NT2/D1 (cell line): ENCODE data around the gene GSTA5.
"Not testable (repeated sequence)": the region's sequence is repeated elsewhere in the genome, so short reads cannot be mapped to it uniquely, and the experiment has no call there.

Source experiments
- DNase-seq: peaks from one replicate; pipeline ENCODE4 v3.0.0-alpha.2; 2011; ENCODE audit warnings: low read depth, low spot score
- H3K27me3 ChIP-seq: 2 replicates; pipeline ENCODE4 v1.6.0; 2011; ENCODE audit warnings: mild to moderate bottlenecking; ENCODE audit not compliant: insufficient read length, insufficient read depth
- H3K36me3 ChIP-seq: 2 replicates; pipeline ENCODE4 v1.6.1; 2011; ENCODE audit warnings: mild to moderate bottlenecking, low read length, mixed read lengths; ENCODE audit not compliant: insufficient read depth, insufficient read length
- H3K4me1 ChIP-seq: 2 replicates; pipeline ENCODE4 v1.5.1; 2011; ENCODE audit not compliant: insufficient read depth, insufficient read length
- H3K4me3 ChIP-seq: 2 replicates; pipeline ENCODE4 v1.5.1; 2011; ENCODE audit warnings: low read depth; ENCODE audit not compliant: insufficient read length
- H3K9ac ChIP-seq: 2 replicates; pipeline ENCODE4 v1.6.0; 2011; ENCODE audit warnings: low read depth; ENCODE audit not compliant: insufficient read length
- H3K9me3 ChIP-seq: 2 replicates; pipeline ENCODE4 v1.5.1; 2011; ENCODE audit warnings: mild to moderate bottlenecking, low read length; ENCODE audit not compliant: insufficient read depth
- SUZ12 ChIP-seq: IDR thresholded peaks from 2 replicates; pipeline ENCODE4 v1.6.1; 2011; ENCODE audit not compliant: insufficient read length, insufficient read depth; ENCODE audit errors: extremely low read depth
- YY1 ChIP-seq: IDR thresholded peaks from 2 replicates; pipeline ENCODE4 v1.6.1; 2011; ENCODE audit not compliant: insufficient read length, insufficient read depth
- ZNF274 ChIP-seq: IDR thresholded peaks from 2 replicates; pipeline ENCODE4 v1.6.1; 2011; ENCODE audit warnings: mild to moderate bottlenecking, low read depth, low read length

The GSTA5 gene

DNA sequence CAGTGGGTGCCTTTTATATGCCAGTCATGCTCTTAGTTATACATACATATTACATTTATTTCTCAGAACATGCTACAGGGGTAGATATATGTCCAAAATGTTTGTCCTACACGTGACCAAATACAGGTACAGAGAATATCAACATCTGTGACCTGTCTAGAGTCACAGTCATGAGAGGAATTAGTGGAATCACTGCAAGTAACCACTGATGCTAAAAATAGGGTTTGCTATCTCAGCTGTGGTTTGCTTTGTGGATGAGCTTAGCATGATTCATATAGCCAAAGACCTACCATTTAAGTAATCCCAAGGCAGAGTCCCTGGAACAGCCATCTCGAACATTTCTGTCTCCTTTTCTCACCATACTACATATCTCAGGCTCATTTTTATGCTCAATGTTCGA is 36.6 kb upstream of the GSTA5 start:
- H3K36me3 ChIP-seq = no peaks in the 10 kb centered on the region
- no peaks in the 10 kb centered on the region for H3K4me1 ChIP-seq
- no peak overlapping the region for H3K4me3 ChIP-seq
- TF ChIP-seq YY1 (no peak), ZNF274 (no peak), SUZ12 (no peak)
- no peak for DNase-seq
- no peaks in the 10 kb centered on the region for H3K27me3 ChIP-seq
- H3K9me3 ChIP-seq = no peaks in the 10 kb centered on the region; the same call in 1 of the 2 replicates
- H3K9ac ChIP-seq = no peak overlapping the region

DNA sequence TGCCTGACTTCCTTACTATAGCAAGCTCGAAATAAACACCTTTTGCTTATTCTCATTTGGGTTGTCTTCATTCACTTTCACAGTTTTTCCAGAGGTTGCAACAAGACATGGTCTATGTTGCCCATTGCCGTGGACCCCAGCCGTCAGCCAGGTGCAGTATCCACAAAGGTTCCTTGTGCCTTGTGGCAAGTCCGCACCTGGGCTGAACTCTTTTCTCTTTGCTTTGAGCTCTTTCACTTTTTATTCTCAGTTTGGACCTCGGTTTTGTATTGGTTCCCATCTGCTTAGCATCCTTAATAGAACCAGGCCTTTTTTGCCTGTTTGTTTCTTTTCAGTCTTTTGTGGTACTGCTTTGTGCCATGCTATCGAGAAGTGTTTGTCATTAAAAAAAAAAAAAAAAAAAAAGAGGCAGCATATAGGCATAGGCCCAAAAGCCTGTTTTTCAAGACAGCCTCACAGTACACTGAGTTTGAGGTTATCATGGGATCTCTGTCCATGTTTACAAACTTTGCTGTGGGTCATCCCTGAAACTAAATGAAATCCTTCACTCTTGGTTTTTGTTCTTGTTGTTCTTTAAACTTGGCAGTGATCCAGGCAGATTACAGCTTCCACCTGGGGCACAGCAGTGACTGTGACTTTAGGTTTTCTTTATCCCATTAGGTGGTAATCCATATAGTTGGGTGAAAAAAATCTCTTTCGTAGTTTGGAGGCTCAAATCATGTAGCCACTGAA is 35.6 kb upstream of the GSTA5 start:
- no peak for TF ChIP-seq SUZ12
- no peak for TF ChIP-seq ZNF274
- TF ChIP-seq YY1 = no peak
- DNase-seq = no peak
- H3K27me3 ChIP-seq = no peaks in the 10 kb centered on the region
- H3K9me3 ChIP-seq = no peaks in the 10 kb centered on the region; the same call in 1 of the 2 replicates
- H3K9ac ChIP-seq = no peak overlapping the region
- no peaks in the 10 kb centered on the region for H3K36me3 ChIP-seq
- no peak overlapping the region for H3K4me3 ChIP-seq
- H3K4me1 ChIP-seq = no peaks in the 10 kb centered on the region

DNA sequence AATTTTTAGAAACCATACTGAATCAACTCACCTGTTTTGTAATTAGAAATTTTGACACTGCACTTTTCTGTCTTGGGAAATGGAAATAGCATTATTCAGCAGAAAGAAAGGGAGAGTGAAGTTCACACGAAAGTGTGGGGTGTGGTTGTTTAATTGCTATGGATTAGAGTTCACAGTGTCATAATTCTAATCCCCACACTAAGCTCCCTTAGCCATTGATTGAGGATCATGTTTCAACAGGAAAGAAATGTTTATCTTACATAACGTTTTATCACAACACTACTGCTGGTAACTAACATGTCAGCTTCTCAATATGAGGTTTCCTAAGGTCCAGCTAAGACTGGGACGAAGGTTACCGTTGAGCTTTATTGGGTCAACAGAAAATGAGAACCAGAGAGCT is 31.4 kb upstream of the GSTA5 start:
- no peak overlapping the region for H3K4me3 ChIP-seq
- TF ChIP-seq ZNF274 (no peak), SUZ12 (no peak), YY1 (no peak)
- H3K27me3 ChIP-seq = no peaks in the 10 kb centered on the region
- H3K36me3 ChIP-seq = no peaks in the 10 kb centered on the region
- H3K9me3 ChIP-seq = no peaks in the 10 kb centered on the region; the same call in 1 of the 2 replicates
- DNase-seq = no peak
- H3K9ac ChIP-seq = no peak overlapping the region
- H3K4me1 ChIP-seq = no peaks in the 10 kb centered on the region

DNA sequence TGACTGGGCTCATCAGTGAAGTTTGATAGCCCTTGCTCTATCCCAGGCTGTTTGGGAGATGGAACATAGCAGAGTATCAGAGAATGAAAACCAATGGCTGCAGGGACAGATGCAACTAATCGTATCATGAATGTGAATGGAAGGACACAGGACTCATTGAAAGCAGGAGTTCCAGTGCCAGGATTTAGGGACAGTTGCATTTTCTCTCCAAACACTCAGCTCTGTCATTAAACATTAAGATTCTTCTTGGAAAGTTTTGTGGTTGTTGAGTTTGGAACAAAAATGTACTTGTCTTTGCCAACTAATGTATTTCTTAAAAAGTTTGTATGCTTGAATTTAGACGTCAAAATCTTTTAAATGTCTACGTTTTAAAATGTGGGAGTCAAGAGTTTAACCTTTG is 31.0 kb upstream of the GSTA5 start:
- Histone ChIP-seq H3K4me3 (no peak overlapping the region), H3K9me3 (no peaks in the 10 kb centered on the region; the same call in 1 of the 2 replicates), H3K36me3 (no peaks in the 10 kb centered on the region), H3K9ac (no peak overlapping the region), H3K27me3 (no peaks in the 10 kb centered on the region), H3K4me1 (no peaks in the 10 kb centered on the region)
- TF ChIP-seq ZNF274 (no peak), SUZ12 (no peak), YY1 (no peak)
- no peak for DNase-seq

DNA sequence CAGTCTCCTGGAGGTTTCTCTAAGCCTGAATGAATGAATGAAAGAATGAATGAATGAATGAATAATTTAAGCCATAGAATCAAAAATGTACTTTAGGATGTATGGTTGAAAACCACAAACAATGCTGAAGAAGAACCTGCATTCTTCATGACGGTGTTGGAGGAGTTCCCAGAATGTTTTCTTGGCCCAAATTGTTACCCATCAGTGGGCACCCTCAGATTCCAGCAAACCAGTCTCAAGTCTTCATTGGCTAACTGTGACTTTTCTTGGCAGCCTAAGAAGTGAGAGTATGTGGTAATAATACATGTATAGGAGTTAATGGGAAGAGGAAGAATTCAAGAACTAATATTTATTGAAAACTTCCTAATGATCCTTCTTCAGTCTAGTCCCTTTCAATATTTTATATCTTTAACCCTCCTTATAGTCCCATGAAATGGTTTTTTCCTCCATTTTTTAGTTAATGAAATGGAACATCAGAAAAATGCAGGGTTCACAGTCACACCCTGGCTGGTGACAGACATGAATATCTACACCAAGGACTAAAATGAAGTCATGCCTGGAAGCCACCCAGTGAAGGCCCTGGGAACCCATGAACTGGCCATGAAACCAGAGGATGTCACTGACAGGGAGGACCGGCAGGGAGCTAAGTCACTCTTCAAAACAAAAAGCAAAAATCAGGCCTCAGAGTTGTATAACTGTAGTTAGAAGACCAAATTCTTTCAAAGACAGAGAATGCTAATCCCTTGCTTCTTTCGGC is 29.9 kb upstream of the GSTA5 start:
- not testable (repeated sequence) for H3K36me3 ChIP-seq, H3K4me3 ChIP-seq, H3K9me3 ChIP-seq, DNase-seq, H3K4me1 ChIP-seq, H3K27me3 ChIP-seq, H3K9ac ChIP-seq

DNA sequence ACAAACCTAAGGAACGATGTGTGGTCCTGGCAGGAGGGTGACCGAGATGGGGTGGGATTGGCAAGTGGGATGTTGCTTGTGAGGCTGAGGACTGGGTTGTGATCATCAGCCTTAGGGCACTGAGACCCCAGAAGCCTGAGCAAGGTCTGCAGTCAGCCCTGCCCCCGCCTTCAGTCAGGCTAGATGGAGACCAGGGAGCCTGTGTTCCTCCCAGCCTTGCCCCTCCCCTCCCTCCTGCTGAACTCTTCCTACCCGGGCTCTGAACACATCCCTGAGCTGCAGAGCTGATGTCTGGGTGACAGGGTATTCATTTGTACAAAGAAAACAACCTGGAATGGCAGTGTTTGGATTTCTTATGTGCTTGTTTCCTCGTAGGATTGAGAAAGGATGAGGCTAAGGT is 28.3 kb upstream of the GSTA5 start:
- not testable (repeated sequence) for H3K36me3 ChIP-seq, H3K9me3 ChIP-seq, H3K27me3 ChIP-seq, H3K4me1 ChIP-seq, DNase-seq, H3K4me3 ChIP-seq, H3K9ac ChIP-seq

DNA sequence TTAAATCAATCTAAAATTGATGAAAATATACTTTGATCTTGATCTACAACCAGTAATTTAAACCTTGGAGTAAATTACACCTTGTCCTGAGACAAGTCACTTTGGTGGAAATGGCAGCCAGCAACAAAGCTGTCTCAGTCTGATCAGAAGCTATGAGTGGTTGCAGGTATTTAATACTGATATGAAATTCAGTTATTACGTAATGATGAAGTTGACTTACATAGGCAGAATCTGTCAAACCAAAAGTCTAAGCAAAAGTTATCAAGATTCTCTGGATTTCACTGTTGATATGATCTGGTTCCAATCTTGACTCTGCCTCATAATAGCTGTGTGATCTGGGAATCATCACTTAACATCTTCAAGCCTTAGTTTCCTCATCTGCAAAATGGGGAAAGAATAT is 27.6 kb upstream of the GSTA5 start:
- no peaks in the 10 kb centered on the region for H3K36me3 ChIP-seq

DNA sequence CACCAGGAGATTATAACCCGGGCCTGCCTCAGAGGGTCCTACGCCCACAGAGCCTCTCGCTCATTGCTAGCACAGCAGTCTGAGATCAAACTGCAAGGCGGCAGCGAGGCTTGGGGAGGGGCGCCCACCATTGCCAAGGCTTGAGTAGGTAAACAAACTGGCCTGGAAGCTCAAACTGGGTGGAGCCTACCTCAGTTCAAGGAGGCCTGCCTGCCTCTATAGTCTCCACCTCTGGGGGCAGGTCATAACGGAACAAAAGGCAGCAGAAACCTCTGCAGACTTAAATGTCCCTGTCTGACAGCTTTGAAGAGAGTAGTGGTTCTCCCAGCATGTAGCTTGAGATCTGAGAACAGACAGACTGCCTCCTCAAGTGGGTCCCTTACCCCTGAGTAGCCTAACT is 20.5 kb upstream of the GSTA5 start:
- H3K27me3 ChIP-seq, H3K4me3 ChIP-seq, H3K4me1 ChIP-seq, H3K9ac ChIP-seq, H3K36me3 ChIP-seq, H3K9me3 ChIP-seq: not testable (repeated sequence)
- peak; percentile 33 for DNase-seq

More for the DNA sequence above, 27.6 kb upstream of the GSTA5 start:
- Histone ChIP-seq H3K9me3 (no peaks in the 10 kb centered on the region), H3K27me3 (no peaks in the 10 kb centered on the region), H3K4me1 (no peaks in the 10 kb centered on the region), H3K4me3 (no peak overlapping the region), H3K9ac (no peak overlapping the region)
- TF ChIP-seq SUZ12 (no peak), YY1 (no peak), ZNF274 (no peak)
- DNase-seq = no peak
